GM19438 (cell line): ENCODE data around the gene SERINC2.
"Not testable (repeated sequence)": the region's sequence is repeated elsewhere in the genome, so short reads cannot be mapped to it uniquely, and the experiment has no call there.

Experiments used
- ATAC-seq: cut with Tn5 transposase; IDR thresholded peaks from one replicate; pipeline ENCODE4 v1.9.1; 2021; ENCODE audit warnings: low read depth; ENCODE audit not compliant: unreplicated experiment

SERINC2 gene

GRCh38 chr1:31453384-31454079, 40.5 kb downstream of the SERINC2 start:
- ATAC-seq, result no peak

- ATAC-seq, result no peak
These were observed 45.4 kb downstream of the SERINC2 start for GRCh38 chr1:31458287-31458896.

- no peak for ATAC-seq
These were observed 47.0 kb downstream of the SERINC2 start for GRCh38 chr1:31460027-31460426.

- ATAC-seq, result no peak
These were observed 54.1 kb downstream of the SERINC2 start for GRCh38 chr1:31467005-31467674.

GRCh38 chr1:31470794-31471315, 57.8 kb downstream of the SERINC2 start:
- ATAC-seq, result no peak

- ATAC-seq, result not testable (repeated sequence)
These were observed 58.7 kb downstream of the SERINC2 start for GRCh38 chr1:31471452-31472313.

- not testable (repeated sequence) for ATAC-seq
These were observed 59.3 kb downstream of the SERINC2 start for GRCh38 chr1:31472314-31472651.

GRCh38 chr1:31472673-31473072, 59.7 kb downstream of the SERINC2 start:
- ATAC-seq, result not testable (repeated sequence)

- not testable (repeated sequence) for ATAC-seq
These were observed 60.5 kb downstream of the SERINC2 start for GRCh38 chr1:31473508-31473907.

GRCh38 chr1:31474567-31474966, 61.6 kb downstream of the SERINC2 start:
- not testable (repeated sequence) for ATAC-seq

GRCh38 chr1:31476891-31477846, 64.2 kb downstream of the SERINC2 start:
- ATAC-seq, result peak; percentile 65

- ATAC-seq, result no peak
These were observed 65.2 kb downstream of the SERINC2 start for GRCh38 chr1:31478167-31478566.

GRCh38 chr1:31479811-31480210, 66.8 kb downstream of the SERINC2 start:
- ATAC-seq, result no peak

GRCh38 chr1:31480426-31480825, 67.4 kb downstream of the SERINC2 start:
- ATAC-seq, result not testable (repeated sequence)

- ATAC-seq, result peak; percentile 27
These were observed 69.5 kb downstream of the SERINC2 start for GRCh38 chr1:31482482-31483011.

GRCh38 chr1:31483012-31483946, 70.3 kb downstream of the SERINC2 start:
- peak; percentile 82 for ATAC-seq
